Hepatocyte (in vitro differentiated cells): ENCODE results near the gene C11orf68. TPM values are rescaled to one million over a fixed set of nuclear protein-coding genes. Genes with fewer than 3 reads are reported as not detected.

ENCODE experiments used
- DNase-seq: peaks from one replicate; pipeline ENCODE4 v3.0.0-alpha.2; 2016; ENCODE audit warnings: low spot score
- H2AFZ ChIP-seq: fragments of 200-600 bp; sonication (generic); 2 replicates; pipeline ENCODE4 v1.6.0; 2016; ENCODE audit warnings: antibody characterized with exemption, mild to moderate bottlenecking
- H3K27ac ChIP-seq: fragments of 200-600 bp; sonication (generic); 2 replicates; pipeline ENCODE4 v1.5.1; 2016; ENCODE audit warnings: mild to moderate bottlenecking
- H3K27me3 ChIP-seq: fragments of 200-600 bp; sonication (generic); 2 replicates; pipeline ENCODE4 v1.6.1; 2016
- H3K36me3 ChIP-seq: fragments of 200-600 bp; sonication (generic); replicated peaks from 2 replicates; pipeline ENCODE4 v1.5.1; 2016; ENCODE audit warnings: low read depth; ENCODE audit not compliant: insufficient read depth
- H3K4me1 ChIP-seq: fragments of 200-600 bp; sonication (generic); 2 replicates; pipeline ENCODE4 v1.5.1; 2016; ENCODE audit warnings: mild to moderate bottlenecking, moderate library complexity; ENCODE audit not compliant: insufficient read depth
- H3K4me2 ChIP-seq: fragments of 200-600 bp; sonication (generic); 2 replicates; pipeline ENCODE4 v1.6.0; 2016
- H3K4me3 ChIP-seq: fragments of 200-600 bp; sonication (generic); 2 replicates; pipeline ENCODE4 v1.5.1; 2016; ENCODE audit warnings: mild to moderate bottlenecking
- H3K79me2 ChIP-seq: fragments of 200-600 bp; sonication (generic); 2 replicates; pipeline ENCODE4 v1.6.0; 2017; ENCODE audit warnings: mild to moderate bottlenecking
- H3K9me2 ChIP-seq: fragments of 200-600 bp; sonication (generic); replicated peaks from 2 replicates; pipeline ENCODE4 v1.6.0; 2017; ENCODE audit warnings: mild to moderate bottlenecking; ENCODE audit not compliant: insufficient read depth
- H3K9me3 ChIP-seq: fragments of 200-600 bp; sonication (generic); 2 replicates; pipeline ENCODE4 v1.5.1; 2016; ENCODE audit warnings: low read depth, mild to moderate bottlenecking
- H4K20me1 ChIP-seq: fragments of 200-600 bp; sonication (generic); 2 replicates; pipeline ENCODE4 v1.6.0; 2016; ENCODE audit warnings: mild to moderate bottlenecking; ENCODE audit not compliant: insufficient read depth, poor library complexity, severe bottlenecking
- CTCF ChIP-seq: fragments of 200-600 bp; sonication (generic); IDR thresholded peaks from 2 replicates; pipeline ENCODE4 v1.5.1; 2016; ENCODE audit warnings: antibody characterized with exemption, mild to moderate bottlenecking; ENCODE audit not compliant: poor library complexity
- EZH2 ChIP-seq: fragments of 200-600 bp; sonication (generic); IDR thresholded peaks from 2 replicates; pipeline ENCODE4 v1.6.1; 2016; ENCODE audit warnings: antibody characterized with exemption, mild to moderate bottlenecking, borderline replicate concordance
- EZH2phosphoT487 ChIP-seq: fragments of 200-600 bp; sonication (generic); IDR thresholded peaks from one replicate; pipeline ENCODE4 v1.6.1; 2018; ENCODE audit warnings: antibody characterized with exemption, mild to moderate bottlenecking, low read depth, moderate library complexity; ENCODE audit not compliant: unreplicated experiment, severe bottlenecking
- whole genome bisulfite sequencing: methylation state at CpG from one replicate; pipeline ENCODE4 v1.1.6; 2016; ENCODE audit warnings: low lambda C conversion rate; ENCODE audit errors: missing lambda C conversion rate; 5-methylcytosine and 5-hydroxymethylcytosine counted together
- polyA plus RNA-seq: library from polyadenylated mRNA; unstranded; fragments of >200 nt; fragmentation: Nextera tagmentation; extraction: Ambion mirVana; gene quantifications from 2 replicates; pipeline ENCODE4 v1.2.1, GENCODE V29; 2016
- total RNA-seq: library from RNA; depleted of rRNA; stranded (reverse); fragments of >200 nt; gene quantifications from 2 replicates; pipeline ENCODE4 v1.2.3, GENCODE V29; 2014

Gene C11orf68
- total and polyA plus RNA-seq, 2 experiments from 2014 or later, result 26.3 to 59.3 TPM

GRCh38 chr11:65931773-65932557 lies 13.1 kb upstream of the C11orf68 start:
- H3K4me1 ChIP-seq, result no peaks in the 10 kb centered on the region
- no peaks in the 10 kb centered on the region for H3K9me3 ChIP-seq
- H2AFZ ChIP-seq, result no peak overlapping the region
- H4K20me1 ChIP-seq, result no peaks in the 10 kb centered on the region
- H3K27me3 ChIP-seq, result no peaks in the 10 kb centered on the region
- no peaks in the 10 kb centered on the region for H3K36me3 ChIP-seq
- H3K4me2 ChIP-seq, result no peak overlapping the region
- H3K4me3 ChIP-seq, result no peak overlapping the region
- TF ChIP-seq CTCF (no peak), EZH2 (no peak), EZH2phosphoT487 (no peak)
- H3K79me2 ChIP-seq, result no peaks in the 10 kb centered on the region
- H3K9me2 ChIP-seq, result no peaks in the 10 kb centered on the region
- 69% methylated on average over 13 of the region's 13 CpGs for WGBS
- DNase-seq, result no peak
- H3K27ac ChIP-seq, result no peak overlapping the region

GRCh38 chr11:65928667-65929066 lies 9.8 kb upstream of the C11orf68 start:
- 83% methylated on average over 6 of the region's 6 CpGs for WGBS
- Histone ChIP-seq H3K27me3 (no peaks in the 10 kb centered on the region), H3K4me2 (no peak overlapping the region), H3K79me2 (no peaks in the 10 kb centered on the region), H3K27ac (no peak overlapping the region), H2AFZ (no peak overlapping the region), H3K4me3 (no peak overlapping the region), H3K4me1 (no peaks in the 10 kb centered on the region), H3K36me3 (no peaks in the 10 kb centered on the region), H4K20me1 (no peaks in the 10 kb centered on the region), H3K9me3 (no peaks in the 10 kb centered on the region), H3K9me2 (no peaks in the 10 kb centered on the region)
- no peak for TF ChIP-seq CTCF
- TF ChIP-seq EZH2phosphoT487, result no peak
- TF ChIP-seq EZH2, result no peak
- DNase-seq, result no peak

- Histone ChIP-seq H2AFZ (no peak overlapping the region), H3K9me3 (no peaks in the 10 kb centered on the region), H3K4me2 (no peak overlapping the region), H3K27me3 (no peaks in the 10 kb centered on the region), H3K27ac (no peak overlapping the region), H3K79me2 (no peaks in the 10 kb centered on the region), H3K4me1 (no peaks in the 10 kb centered on the region), H3K4me3 (no peak overlapping the region), H3K9me2 (no peaks in the 10 kb centered on the region), H3K36me3 (no peaks in the 10 kb centered on the region), H4K20me1 (no peaks in the 10 kb centered on the region)
- no peak for DNase-seq
- TF ChIP-seq CTCF (no peak), EZH2phosphoT487 (no peak), EZH2 (no peak)
- WGBS, result 70% methylated on average over 9 of the region's 9 CpGs
Observed at GRCh38 chr11:65927904-65928397, 9.1 kb upstream of the C11orf68 start.
